ENCODE results near the gene CHIT1.

Gene CHIT1

GRCh38 chr1:203175237-203175826 lies 54.1 kb downstream of the CHIT1 start, which contains the start of gene MYBPH:
Gene MYBPH (minus strand): TSS chr1:203175826. CDS start chr1:203175755, 71 bp downstream.
- Histone ChIP-seq H3K4me3 (ENCODE audit: low read depth, low read length) (no peak within 1 kb of the TSS), H3K4ac (ENCODE audit: low read depth, low read length) (no peak within 1 kb of the TSS), H2BK12ac (ENCODE audit: low read length) (no peak within 1 kb of the TSS), H3K4me1 (ENCODE audit: control insufficient read depth in 1 of 2, insufficient read depth in 2 of 2, low read length in 2 of 2) (no peaks in the 10 kb centered on the region), H3K27me3 (ENCODE audit: insufficient read depth, low read length) (no peaks in the 10 kb centered on the region), H3K23ac (ENCODE audit: low read length) (no peak within 1 kb of the TSS), H3K79me1 (ENCODE audit: low read length) (no peaks in the 10 kb centered on the region), H3K18ac (ENCODE audit: low read length) (no peak within 1 kb of the TSS), H3K79me2 (ENCODE audit: control insufficient read depth, insufficient read depth, low read length, poor library complexity) (no peaks in the 10 kb centered on the region), H3K14ac (ENCODE audit: low read length) (no peak within 1 kb of the TSS), H3K4me2 (ENCODE audit: low read length) (no peak within 1 kb of the TSS), H4K8ac (ENCODE audit: low read depth, low read length) (no peak within 1 kb of the TSS), H2AK5ac (ENCODE audit: low read length) (no peak within 1 kb of the TSS), H4K12ac (ENCODE audit: low read depth, low read length) (no peak within 1 kb of the TSS), H3K9me3 (ENCODE audit: insufficient read depth, low read depth, low read length) (peaks cover 5% of the 10 kb centered on the region), H2BK120ac (ENCODE audit: insufficient read depth, low read length, poor library complexity) (no peak within 1 kb of the TSS), H4K91ac (ENCODE audit: low read depth, low read length) (no peak within 1 kb of the TSS), H3K9ac (ENCODE audit: low read length) (no peak within 1 kb of the TSS), H3K36me3 (ENCODE audit: control insufficient read depth in 1 of 2, insufficient read depth in 2 of 2, low read length in 2 of 2) (no peaks in the 10 kb centered on the region), H2AFZ (ENCODE audit: insufficient read depth, low read length, poor library complexity) (no peak within 1 kb of the TSS), H3K27ac (ENCODE audit: low read depth, low read length) (no peak within 1 kb of the TSS), H2BK5ac (ENCODE audit: low read depth, low read length, poor library complexity) (no peak within 1 kb of the TSS)
- no CpG with 5 or more reads among the region's 5 CpGs for WGBS (ENCODE audit: extremely low coverage, insufficient coverage, insufficient read length)
- DNase-seq = no peak

- H3K4me1 ChIP-seq (ENCODE audit: control insufficient read depth in 1 of 2, insufficient read depth in 2 of 2, low read length in 2 of 2) = no peaks in the 10 kb centered on the region
- no peak for DNase-seq
- H3K27ac ChIP-seq (ENCODE audit: low read depth, low read length) = no peak overlapping the region
- H3K4me2 ChIP-seq (ENCODE audit: low read length) = no peak overlapping the region
- H4K91ac ChIP-seq (ENCODE audit: low read depth, low read length) = no peak overlapping the region
- H3K9ac ChIP-seq (ENCODE audit: low read length) = no peak overlapping the region
- no peaks in the 10 kb centered on the region for H3K79me1 ChIP-seq (ENCODE audit: low read length)
- no peak overlapping the region for H3K4me3 ChIP-seq (ENCODE audit: low read depth, low read length)
- no peak overlapping the region for H3K14ac ChIP-seq (ENCODE audit: low read length)
- H3K23ac ChIP-seq (ENCODE audit: low read length) = no peak overlapping the region
- H2AK5ac ChIP-seq (ENCODE audit: low read length) = no peak overlapping the region
- no peak overlapping the region for H2BK5ac ChIP-seq (ENCODE audit: low read depth, low read length, poor library complexity)
- no peak overlapping the region for H4K8ac ChIP-seq (ENCODE audit: low read depth, low read length)
- no peak overlapping the region for H4K12ac ChIP-seq (ENCODE audit: low read depth, low read length)
- H3K18ac ChIP-seq (ENCODE audit: low read length) = no peak overlapping the region
- no peak overlapping the region for H2BK120ac ChIP-seq (ENCODE audit: insufficient read depth, low read length, poor library complexity)
- H3K27me3 ChIP-seq (ENCODE audit: insufficient read depth, low read length) = no peaks in the 10 kb centered on the region
- H2BK12ac ChIP-seq (ENCODE audit: low read length) = no peak overlapping the region
- no CpG with 5 or more reads among the region's 12 CpGs for WGBS (ENCODE audit: extremely low coverage, insufficient coverage, insufficient read length)
- H3K4ac ChIP-seq (ENCODE audit: low read depth, low read length) = no peak overlapping the region
- H3K36me3 ChIP-seq (ENCODE audit: control insufficient read depth in 1 of 2, insufficient read depth in 2 of 2, low read length in 2 of 2) = no peaks in the 10 kb centered on the region
- H3K79me2 ChIP-seq (ENCODE audit: control insufficient read depth, insufficient read depth, low read length, poor library complexity) = no peaks in the 10 kb centered on the region
- H3K9me3 ChIP-seq (ENCODE audit: insufficient read depth, low read depth, low read length) = peaks cover 5% of the 10 kb centered on the region
- H2AFZ ChIP-seq (ENCODE audit: insufficient read depth, low read length, poor library complexity) = no peak overlapping the region
These were observed 55.0 kb downstream of the CHIT1 start for GRCh38 chr1:203174324-203174985.

- no peak overlapping the region for H2BK5ac ChIP-seq (ENCODE audit: low read depth, low read length, poor library complexity)
These were observed 55.9 kb downstream of the CHIT1 start for GRCh38 chr1:203173566-203173965.

DNA sequence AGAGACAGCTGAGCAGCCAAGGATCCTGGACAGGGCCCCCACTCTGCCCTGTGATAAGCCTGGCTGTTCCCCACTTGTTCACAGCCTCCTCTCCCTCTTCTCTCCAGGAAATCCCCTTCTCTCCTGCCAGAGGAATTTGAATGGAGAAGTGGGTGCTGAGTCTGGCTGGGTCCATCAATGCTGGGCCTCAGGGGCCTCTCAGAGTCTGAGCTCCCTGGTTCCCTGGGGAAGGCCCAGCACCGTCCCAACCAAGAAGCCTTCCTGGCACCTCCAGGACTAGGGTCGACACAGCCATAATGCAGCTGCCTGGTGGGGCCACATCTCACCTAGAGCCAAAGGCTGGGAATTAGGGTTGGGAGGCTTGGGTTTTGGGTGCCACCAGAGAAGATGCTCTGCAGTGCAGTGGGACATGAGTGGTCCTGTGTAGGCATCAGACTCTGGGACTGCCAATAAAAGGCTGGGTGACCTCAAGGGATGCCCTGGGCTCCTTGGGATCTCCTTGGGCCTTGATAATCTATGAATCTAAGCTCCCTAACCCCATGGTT lies 56.4 kb downstream of the CHIT1 start:
- Histone ChIP-seq H3K36me3 (ENCODE audit: control insufficient read depth in 1 of 2, insufficient read depth in 2 of 2, low read length in 2 of 2) (no peaks in the 10 kb centered on the region), H2BK12ac (ENCODE audit: low read length) (no peak overlapping the region), H3K23ac (ENCODE audit: low read length) (no peak overlapping the region), H3K79me2 (ENCODE audit: control insufficient read depth, insufficient read depth, low read length, poor library complexity) (no peaks in the 10 kb centered on the region), H3K9me3 (ENCODE audit: insufficient read depth, low read depth, low read length) (peaks cover 5% of the 10 kb centered on the region), H3K79me1 (ENCODE audit: low read length) (no peaks in the 10 kb centered on the region), H3K27me3 (ENCODE audit: insufficient read depth, low read length) (no peaks in the 10 kb centered on the region), H4K12ac (ENCODE audit: low read depth, low read length) (no peak overlapping the region), H4K8ac (ENCODE audit: low read depth, low read length) (no peak overlapping the region), H4K91ac (ENCODE audit: low read depth, low read length) (no peak overlapping the region), H3K4me2 (ENCODE audit: low read length) (no peak overlapping the region), H2BK120ac (ENCODE audit: insufficient read depth, low read length, poor library complexity) (no peak overlapping the region), H3K14ac (ENCODE audit: low read length) (no peak overlapping the region), H3K4me1 (ENCODE audit: control insufficient read depth in 1 of 2, insufficient read depth in 2 of 2, low read length in 2 of 2) (no peaks in the 10 kb centered on the region), H3K18ac (ENCODE audit: low read length) (no peak overlapping the region), H3K9ac (ENCODE audit: low read length) (no peak overlapping the region), H2AFZ (ENCODE audit: insufficient read depth, low read length, poor library complexity) (no peak overlapping the region), H2BK5ac (ENCODE audit: low read depth, low read length, poor library complexity) (no peak overlapping the region), H2AK5ac (ENCODE audit: low read length) (no peak overlapping the region), H3K27ac (ENCODE audit: low read depth, low read length) (no peak overlapping the region), H3K4ac (ENCODE audit: low read depth, low read length) (no peak overlapping the region), H3K4me3 (ENCODE audit: low read depth, low read length) (no peak overlapping the region)
- DNase-seq = no peak
- no CpG with 5 or more reads among the region's 2 CpGs for WGBS (ENCODE audit: extremely low coverage, insufficient coverage, insufficient read length)

More at GRCh38 chr1:203173566-203173965, 55.9 kb downstream of the CHIT1 start:
- no CpG with 5 or more reads among the region's 5 CpGs for WGBS (ENCODE audit: extremely low coverage, insufficient coverage, insufficient read length)
- H3K14ac ChIP-seq (ENCODE audit: low read length) = no peak overlapping the region
- H2AFZ ChIP-seq (ENCODE audit: insufficient read depth, low read length, poor library complexity) = no peak overlapping the region
- no peak overlapping the region for H3K4ac ChIP-seq (ENCODE audit: low read depth, low read length)
- no peak overlapping the region for H3K4me2 ChIP-seq (ENCODE audit: low read length)
- H4K8ac ChIP-seq (ENCODE audit: low read depth, low read length) = no peak overlapping the region
- no peak overlapping the region for H3K4me3 ChIP-seq (ENCODE audit: low read depth, low read length)
- no peak overlapping the region for H2AK5ac ChIP-seq (ENCODE audit: low read length)
- no peak overlapping the region for H4K12ac ChIP-seq (ENCODE audit: low read depth, low read length)
- no peaks in the 10 kb centered on the region for H3K79me1 ChIP-seq (ENCODE audit: low read length)
- peaks cover 5% of the 10 kb centered on the region for H3K9me3 ChIP-seq (ENCODE audit: insufficient read depth, low read depth, low read length)
- H3K27me3 ChIP-seq (ENCODE audit: insufficient read depth, low read length) = no peaks in the 10 kb centered on the region
- no peak overlapping the region for H3K27ac ChIP-seq (ENCODE audit: low read depth, low read length)
- no peak overlapping the region for H3K9ac ChIP-seq (ENCODE audit: low read length)
- H4K91ac ChIP-seq (ENCODE audit: low read depth, low read length) = no peak overlapping the region
- no peaks in the 10 kb centered on the region for H3K4me1 ChIP-seq (ENCODE audit: control insufficient read depth in 1 of 2, insufficient read depth in 2 of 2, low read length in 2 of 2)
- no peak overlapping the region for H3K23ac ChIP-seq (ENCODE audit: low read length)
- no peaks in the 10 kb centered on the region for H3K79me2 ChIP-seq (ENCODE audit: control insufficient read depth, insufficient read depth, low read length, poor library complexity)
- H3K36me3 ChIP-seq (ENCODE audit: control insufficient read depth in 1 of 2, insufficient read depth in 2 of 2, low read length in 2 of 2) = no peaks in the 10 kb centered on the region
- no peak overlapping the region for H2BK12ac ChIP-seq (ENCODE audit: low read length)
- H2BK120ac ChIP-seq (ENCODE audit: insufficient read depth, low read length, poor library complexity) = no peak overlapping the region
- H3K18ac ChIP-seq (ENCODE audit: low read length) = no peak overlapping the region
- no peak for DNase-seq
